ENCODE measurements around the gene RSF1.

GRCh38 chr11:77736473-77736872 is 84.0 kb downstream of the RSF1 start:
- TF ChIP-seq CTCF (IDR thresholded peaks at IDR 0.05), result no peak
- TF ChIP-seq REST (IDR thresholded peaks at IDR 0.05; ENCODE audit: insufficient read depth in 1 of 2, low read depth in 2 of 2, low read length in 1 of 2), result no peak
- no peak for TF ChIP-seq TCF7L2 (IDR thresholded peaks at IDR 0.05; ENCODE audit: low read depth, low read length)
- TF ChIP-seq SIN3A (IDR thresholded peaks at IDR 0.05; ENCODE audit: borderline replicate concordance, insufficient read depth, low read depth, low read length), result no peak
- no peak for TF ChIP-seq POLR2AphosphoS5 (IDR thresholded peaks at IDR 0.05; ENCODE audit: low read depth, low read length)

All from Panc1 (cell line).